Measurements from ENCODE around the gene EXOC7.
"Not testable (repeated sequence)": the region's sequence is repeated elsewhere in the genome, so short reads cannot be mapped to it uniquely, and the experiment has no call there.

EXOC7 gene

DNA sequence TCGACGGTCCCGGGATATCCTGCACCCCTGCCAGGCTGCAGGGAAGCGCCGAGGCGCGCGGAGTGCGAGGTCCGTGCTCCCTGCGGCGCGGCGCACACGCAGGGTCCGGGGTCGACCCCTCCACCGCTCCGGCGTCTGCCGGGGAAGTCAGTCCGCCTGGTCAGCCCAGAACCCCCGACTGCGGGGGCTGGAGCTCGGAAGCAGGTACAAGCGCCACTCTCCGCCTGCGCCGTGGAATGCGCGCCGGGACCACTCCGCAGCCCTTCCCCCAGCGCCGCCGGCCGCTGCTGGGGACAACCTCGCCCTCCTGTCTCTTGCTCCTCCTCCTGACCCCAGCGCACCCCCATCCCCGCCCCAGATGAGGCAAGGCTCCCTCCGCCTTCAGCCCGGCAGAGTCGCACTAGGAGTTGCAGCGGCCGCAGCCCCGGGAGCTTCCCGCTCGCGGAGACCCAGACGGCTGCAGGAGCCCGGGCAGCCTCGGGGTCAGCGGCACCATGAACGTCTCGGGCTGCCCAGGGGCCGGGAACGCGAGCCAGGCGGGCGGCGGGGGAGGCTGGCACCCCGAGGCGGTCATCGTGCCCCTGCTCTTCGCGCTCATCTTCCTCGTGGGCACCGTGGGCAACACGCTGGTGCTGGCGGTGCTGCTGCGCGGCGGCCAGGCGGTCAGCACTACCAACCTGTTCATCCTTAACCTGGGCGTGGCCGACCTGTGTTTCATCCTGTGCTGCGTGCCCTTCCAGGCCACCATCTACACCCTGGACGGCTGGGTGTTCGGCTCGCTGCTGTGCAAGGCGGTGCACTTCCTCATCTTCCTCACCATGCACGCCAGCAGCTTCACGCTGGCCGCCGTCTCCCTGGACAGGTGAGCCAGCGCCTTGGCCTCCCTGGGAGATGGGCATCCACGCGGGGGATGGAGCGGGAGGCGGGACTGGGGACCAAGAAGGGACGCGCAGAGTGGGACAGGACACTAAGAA, 28.9 kb downstream of the EXOC7 start, which contains the start of gene GALR2:
Gene GALR2 (plus strand): TSS at position 392 of the 974 bp plus-strand sequence. CDS start 103 bp downstream, at position 495.
- no peak for DNase-seq (ENCODE audit: low spot score)

DNA sequence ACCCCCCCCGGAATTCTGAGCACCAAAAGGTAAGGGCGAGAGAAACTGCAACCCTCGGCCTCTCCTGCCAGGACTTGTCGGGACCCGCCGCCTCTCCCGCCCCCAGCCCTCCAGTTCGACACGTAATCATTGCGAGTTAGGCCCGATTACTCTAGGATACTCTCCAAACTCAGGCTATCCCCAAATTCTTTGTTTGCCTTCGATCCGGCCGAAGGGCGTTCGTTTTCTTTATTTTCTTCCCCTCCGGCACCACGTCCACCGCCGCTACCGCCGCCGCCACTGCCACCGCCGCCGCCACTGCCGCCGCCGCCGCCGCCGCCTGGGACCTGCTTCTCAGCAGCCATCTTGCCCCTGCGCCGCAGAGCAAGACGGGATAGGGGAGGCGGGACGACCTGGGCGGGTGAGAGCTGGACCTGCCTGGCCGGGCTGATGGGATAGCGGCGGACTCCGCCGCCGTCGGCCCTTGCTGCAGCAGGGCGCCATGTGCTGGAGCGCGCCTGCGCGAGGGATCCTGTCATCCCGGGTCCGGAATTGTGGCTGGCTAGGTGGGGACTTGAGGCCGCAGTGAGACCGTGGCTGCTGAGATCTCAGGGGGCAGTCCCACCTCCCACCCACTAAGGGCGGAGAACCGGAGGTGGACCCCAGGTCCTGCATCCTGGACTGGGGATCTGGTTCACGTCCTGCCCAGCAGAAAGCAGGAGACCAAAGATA, 31.3 kb downstream of the EXOC7 start, which contains the start of gene SRP68:
Gene SRP68 (minus strand): TSS at position 370 of the 711 bp plus-strand sequence. CDS start 26 bp downstream, at position 344.
- DNase-seq (ENCODE audit: low spot score), result peak; percentile 99

DNA sequence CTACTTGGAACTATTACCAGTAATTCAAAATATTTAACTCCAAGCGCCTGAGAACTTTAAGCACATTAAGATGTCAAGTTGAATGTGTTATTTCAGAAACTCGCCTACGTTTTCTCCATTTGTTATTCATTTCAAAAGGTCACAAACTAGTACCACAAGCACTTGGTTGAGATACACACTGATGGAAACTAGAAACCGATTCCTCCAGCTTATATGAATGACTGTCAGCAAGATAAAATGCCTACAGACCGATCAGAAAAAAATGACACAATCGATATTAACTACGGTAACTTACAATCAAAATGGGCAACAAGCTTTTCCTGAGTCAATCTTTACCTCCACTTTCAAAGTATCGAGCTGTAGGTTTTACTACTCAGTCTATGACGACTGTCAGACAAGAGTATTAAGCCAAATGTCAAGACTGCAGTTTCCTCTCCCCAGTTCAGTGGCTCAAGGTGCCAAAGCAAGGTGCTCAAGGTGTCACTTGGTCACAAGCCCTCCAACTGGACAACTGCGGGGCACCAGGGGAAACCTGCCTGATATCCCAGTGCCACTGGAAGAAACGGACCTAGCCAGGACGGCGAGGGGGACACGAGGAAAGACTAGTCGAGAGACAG, 31.9 kb downstream of the EXOC7 start:
- DNase-seq (ENCODE audit: low spot score), result no peak

GRCh38 chr17:76065775-76066174, 37.8 kb downstream of the EXOC7 start:
- DNase-seq (ENCODE audit: low spot score), result no peak

DNA sequence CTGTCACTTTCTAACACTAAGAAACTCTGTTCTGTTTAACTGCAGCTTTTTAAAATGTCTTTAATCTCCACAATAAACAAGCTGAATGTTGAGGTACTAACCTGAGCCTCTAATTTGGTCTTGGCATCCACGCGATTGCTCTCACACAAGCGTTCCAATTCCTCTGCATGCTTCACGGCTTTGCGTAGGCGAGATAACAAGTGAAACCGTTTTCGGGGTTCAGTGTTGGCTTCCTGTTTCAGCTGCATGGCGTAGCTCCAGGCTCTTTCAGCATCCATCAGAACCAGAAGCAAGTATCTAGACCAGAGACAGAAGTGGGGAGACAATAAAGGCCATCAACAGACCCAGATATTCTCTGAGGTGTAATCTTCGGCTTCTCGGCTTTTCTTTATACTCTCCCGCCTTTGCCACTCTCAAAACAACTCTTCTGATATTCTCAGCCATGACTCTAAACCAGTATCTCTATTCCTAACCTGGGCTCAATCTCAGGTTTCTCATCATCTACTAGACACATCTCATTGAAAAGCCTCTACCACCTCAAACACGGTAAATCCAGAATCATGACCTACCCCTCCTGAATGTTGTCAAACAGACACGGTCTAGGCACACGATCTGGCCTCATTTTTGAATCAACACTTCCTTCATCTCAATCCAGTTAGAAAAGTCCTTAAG, 39.6 kb downstream of the EXOC7 start:
- no peak for DNase-seq (ENCODE audit: low spot score)

DNA sequence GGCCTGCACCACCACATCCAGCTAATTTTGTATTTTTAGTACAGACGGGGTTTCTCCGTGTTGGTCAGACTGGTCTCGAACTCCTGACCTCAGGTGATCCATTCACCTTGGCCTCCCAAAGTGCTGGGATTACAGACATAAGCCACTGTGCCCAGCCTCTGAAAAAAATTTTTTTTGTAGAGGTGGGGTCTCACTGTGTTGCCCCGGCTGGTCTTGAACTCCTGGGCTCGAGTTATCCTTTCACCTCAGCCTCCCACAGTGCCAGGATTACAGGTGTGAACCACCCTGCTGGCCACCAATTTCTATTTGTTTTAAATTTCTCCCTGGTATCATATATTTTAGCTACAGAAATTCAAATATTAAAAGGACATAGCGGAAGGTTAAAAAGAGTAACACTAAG, 45.3 kb downstream of the EXOC7 start:
- not testable (repeated sequence) for DNase-seq (ENCODE audit: low spot score)

DNA sequence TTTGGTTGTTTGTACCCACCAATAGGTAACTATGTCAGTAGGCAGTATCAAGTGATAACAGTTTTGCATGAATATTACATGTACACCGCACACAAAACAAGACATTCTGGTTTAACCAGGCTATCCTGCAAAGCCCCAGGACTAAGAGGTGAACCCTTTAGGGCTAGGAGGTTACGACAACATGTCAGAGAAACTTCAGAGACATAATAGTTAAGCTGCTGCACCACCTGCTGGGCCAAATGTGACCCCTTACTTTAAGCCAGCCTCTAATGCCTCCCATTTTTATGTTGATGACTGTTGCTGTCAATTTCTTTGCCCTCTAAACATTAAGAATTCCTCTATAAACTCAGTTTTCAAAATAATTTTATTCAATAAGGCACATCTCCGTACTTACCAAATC, 46.7 kb downstream of the EXOC7 start:
- no peak for DNase-seq (ENCODE audit: low spot score)

DNA sequence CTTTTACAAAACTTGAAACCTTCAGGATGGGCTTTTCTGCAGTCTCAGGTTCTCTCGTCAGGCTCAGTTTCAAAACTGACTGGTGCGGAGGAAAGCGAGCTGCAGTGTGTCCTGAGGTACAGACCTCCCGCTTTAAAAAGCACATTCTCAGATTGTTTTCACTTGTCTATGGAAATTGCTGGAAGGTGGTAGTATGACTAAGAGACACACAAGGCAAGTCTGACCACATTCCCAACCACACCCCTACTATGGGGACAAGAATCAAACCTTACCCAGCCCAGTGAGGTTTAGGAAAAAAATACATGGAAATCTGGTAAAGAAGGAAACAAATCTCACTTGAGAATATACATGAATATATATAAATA, 49.5 kb downstream of the EXOC7 start:
- peak; percentile 57 for DNase-seq (ENCODE audit: low spot score)

DNA sequence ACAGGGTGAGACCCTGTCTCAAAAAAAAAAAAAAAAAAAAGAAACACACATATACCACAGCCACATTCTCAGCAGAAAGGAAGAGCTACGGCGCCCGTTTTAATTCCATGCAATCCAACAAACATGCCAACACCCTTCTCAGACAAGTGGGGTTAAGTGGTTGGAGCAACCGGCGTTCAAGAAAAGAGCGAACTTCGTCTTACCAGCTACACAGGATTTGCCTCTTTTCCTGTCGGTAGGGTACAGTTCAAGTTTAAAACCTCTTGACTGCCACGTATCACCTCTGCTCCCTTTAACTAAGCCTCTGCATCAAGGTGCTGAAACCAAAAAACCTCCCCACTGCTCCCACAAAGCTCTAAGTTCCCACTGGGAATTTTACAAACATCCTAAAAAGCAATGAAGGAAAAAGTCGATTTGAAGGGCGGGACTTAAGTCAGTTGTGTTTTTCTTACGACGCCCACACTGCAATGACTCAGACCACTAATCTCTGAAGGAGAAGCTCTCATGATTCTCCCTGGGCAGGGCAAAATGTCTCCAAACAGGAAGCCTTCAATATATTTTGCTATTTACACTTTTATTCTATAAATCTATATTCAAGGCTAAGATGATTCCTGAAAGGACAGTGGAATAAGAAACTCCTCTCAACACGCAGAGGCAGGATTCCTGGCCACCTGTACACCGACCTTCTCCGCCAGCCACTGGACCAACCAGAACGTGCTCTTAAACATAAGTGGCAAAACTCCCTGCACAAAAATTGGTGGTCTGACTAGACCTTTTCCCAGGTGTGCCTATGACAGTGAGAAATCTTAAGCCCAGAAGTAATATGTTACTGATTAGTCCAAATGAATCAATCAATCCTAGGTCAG, 50.1 kb downstream of the EXOC7 start:
- DNase-seq (ENCODE audit: low spot score), result no peak

GRCh38 chr17:76051561-76051960, 52.0 kb downstream of the EXOC7 start:
- DNase-seq (ENCODE audit: low spot score), result no peak

DNA sequence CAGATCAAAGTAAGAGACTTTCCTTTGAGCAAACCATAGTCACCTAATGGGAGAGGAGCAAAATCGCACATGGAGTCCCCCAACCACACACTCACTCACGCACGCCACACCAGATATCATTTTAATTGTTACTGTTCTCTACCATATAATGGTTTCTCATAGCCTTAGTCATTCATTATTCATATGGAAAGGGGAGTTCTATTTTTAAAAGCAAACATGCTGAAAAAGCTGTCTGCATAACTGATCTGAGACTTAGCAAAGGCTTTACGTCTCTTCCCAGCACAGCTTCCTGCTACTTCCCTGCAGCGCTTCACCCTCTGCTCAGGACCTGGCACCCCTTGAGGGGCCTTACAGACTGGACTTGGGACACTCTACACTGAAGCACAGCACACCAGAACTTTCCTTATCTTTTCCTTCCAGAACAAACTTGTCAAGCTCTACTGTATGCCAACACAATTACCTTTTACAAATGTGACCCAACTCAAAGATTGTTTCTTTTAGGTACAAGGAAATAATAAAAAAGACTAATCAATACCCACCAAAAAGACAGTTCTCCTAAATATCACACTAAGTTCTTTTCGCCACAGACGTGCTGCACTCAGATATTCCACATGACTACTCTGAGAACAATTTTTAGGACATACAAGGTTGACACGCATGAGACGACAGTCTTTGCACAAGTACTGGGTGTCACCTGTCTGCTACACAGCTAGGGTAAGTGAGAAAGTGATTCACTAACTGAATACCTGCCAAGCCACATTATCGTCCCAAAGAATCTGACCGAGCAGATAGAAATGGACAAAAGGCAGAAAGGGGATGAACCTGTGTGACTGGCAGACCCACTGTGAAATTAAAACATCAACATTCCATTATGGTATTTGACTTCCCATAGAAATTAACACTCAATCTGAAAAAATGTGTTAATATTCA, 52.8 kb downstream of the EXOC7 start:
- no peak for DNase-seq (ENCODE audit: low spot score)

DNA sequence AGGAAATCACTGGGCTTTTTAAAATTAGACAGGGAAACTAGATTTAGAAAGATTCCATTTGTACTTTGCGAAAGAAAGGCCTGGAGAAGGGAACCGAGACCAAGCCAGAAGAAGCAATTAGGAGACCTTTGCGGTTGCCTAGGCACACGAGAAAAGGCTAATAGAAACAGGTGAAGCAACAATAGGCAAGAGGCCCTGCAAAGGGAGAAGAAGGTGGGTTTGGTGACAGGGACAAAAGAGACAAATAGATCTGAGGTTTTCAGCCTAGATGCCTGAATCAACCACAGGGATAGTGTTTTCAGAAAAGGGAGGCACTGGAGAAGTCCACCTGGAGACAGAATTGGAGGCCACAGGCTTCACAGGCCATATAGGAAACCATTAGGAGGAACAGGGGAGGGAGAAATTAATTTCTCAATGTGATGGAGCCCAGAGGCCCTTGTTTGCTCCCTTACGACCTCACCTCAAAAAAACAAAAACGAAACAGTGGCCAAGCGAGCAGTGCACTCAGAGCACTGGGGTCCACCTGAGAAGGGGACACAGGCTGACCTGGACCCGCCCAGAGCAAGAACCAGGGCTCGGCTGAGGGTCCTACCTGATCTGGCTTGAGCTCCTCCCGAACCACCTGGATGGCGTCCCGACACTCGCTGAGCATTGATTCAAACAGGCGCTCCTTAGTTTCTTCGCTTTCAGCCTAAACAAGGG, 53.6 kb downstream of the EXOC7 start:
- no peak for DNase-seq (ENCODE audit: low spot score)

DNA sequence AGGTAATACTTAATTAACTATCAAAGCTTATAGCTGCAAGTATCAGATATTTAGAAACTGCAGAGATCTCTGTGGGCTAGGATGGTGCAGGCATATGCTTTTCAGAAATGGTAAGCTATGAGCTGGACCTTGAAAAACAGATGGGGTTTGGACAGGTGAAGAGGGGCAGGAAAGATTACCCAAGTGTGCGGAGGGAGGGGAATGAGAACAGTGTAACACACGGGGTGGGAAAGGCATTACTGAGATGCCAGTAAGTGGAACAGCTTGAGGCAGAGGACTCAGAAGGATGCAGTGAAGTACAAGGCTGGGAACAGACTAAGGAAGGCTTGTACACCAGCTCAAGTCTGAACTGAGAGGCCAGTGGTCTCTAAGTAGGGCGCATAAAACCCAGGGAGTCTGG, 54.3 kb downstream of the EXOC7 start:
- DNase-seq (ENCODE audit: low spot score), result no peak

DNA sequence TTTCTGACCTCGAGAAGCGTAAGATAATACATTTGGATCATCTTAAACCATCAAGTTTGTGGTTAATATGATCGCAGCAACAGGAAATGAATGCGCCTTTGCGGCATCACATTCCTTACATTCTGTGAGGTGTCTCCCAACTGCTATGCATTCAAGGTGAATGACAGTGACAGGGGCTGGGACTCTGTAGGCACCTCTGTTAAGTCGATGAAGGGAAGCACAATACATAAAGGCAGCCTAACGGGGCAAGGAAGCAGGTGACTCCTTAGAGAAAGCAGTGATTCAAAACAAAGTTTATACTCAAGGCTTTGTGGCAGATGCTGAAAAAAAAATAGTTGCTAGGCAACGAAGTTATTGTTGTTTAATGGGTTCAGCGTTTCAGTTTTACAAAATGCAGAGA, 54.9 kb downstream of the EXOC7 start:
- no peak for DNase-seq (ENCODE audit: low spot score)

- no peak for DNase-seq (ENCODE audit: low spot score)
Observed at GRCh38 chr17:76048025-76048605, 55.5 kb downstream of the EXOC7 start.

- no peak for DNase-seq (ENCODE audit: low spot score)
Observed at GRCh38 chr17:76046064-76046463, 57.5 kb downstream of the EXOC7 start.

DNA sequence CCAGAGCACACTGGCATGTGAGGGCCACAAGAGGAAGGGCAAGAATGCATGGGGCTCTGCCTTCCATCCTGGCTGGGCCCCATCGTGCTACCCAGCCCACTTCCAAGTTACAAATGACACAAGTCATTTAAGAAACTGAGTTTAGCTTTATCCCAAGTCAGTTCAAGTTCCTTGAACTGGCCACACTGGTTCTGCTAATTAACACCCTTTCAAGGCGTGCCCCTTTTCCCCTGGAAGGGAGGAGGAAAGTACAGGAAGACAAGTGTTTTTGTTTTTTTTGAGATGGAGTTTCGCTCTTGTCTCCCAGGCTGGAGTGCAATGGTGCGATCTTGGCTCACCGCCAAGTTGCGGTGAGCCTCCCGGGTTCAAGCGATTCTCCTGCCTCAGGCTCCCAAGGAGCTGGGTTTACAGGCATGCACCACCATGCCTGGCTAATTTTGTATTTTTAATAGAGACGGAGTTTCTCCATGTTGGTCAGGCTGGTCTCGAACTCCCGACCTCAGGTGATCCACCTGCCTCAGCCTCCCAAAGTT, 59.0 kb downstream of the EXOC7 start:
- not testable (repeated sequence) for DNase-seq (ENCODE audit: low spot score)

DNA sequence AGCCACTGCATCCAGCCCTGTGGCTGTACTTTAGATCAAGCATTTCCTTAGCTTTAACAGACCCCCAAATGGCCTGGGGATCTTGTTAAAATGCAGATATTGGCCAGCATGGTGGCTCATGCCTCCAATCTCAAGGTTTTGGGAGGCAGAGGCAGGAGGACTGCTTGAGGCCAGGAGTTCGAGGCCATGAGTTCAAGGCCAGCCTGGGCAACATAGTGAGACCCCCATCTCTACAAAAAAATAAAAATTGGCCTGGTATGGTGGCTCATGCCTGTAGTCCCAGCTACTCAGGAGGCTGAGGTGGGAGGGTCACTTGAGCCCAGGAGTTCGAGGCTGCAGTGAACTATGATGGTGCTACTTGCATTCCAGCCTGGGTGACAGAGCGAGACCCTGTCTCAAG, 60.7 kb downstream of the EXOC7 start:
- not testable (repeated sequence) for DNase-seq (ENCODE audit: low spot score)

DNA sequence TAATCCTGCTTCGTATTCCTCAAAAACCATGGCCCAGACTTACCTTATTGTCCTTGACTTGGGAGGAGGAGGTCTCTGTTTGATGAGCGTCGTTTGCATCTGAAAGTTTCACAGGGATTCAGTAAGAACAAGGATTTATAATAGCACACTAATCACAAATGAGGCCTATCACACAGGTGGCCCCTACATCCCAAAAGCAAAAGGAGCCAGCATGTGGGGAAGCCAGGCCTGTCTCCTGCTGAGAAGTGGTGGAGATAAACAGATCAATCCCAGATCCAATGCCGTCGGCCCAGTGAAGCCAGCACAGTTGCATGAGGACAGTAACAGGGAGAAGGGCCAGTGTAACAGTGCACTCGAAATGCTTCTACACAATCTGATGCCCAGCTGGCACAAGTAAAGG, 63.2 kb downstream of the EXOC7 start:
- DNase-seq (ENCODE audit: low spot score), result no peak

Data from AG20443 (cell line).